Upper lobe of left lung (tissue), 6 donors: ENCODE results near the gene RALGDS. TPM values are rescaled to one million over a fixed set of nuclear protein-coding genes. Genes with fewer than 3 reads are reported as not detected.

ENCODE experiments used
- ATAC-seq, 2 donors: fragments of 200-7000 bp; cut with Tn5 transposase; one replicate each; pipeline ENCODE4 v1.9.1; 2022; ENCODE audit warnings: mild to moderate bottlenecking in 2 of 2, moderate library complexity in 2 of 2; ENCODE audit not compliant: low FRiP score in 2 of 2
- DNase-seq, 2 donors: peaks; one replicate each; pipeline ENCODE4 v3.0.0-alpha.2; 2019 to 2020
- H3K27ac ChIP-seq, 4 donors: fragments of 200-600 bp; sonication (generic); one replicate each; pipeline ENCODE4 v1.5.1; 2016 to 2019
- H3K27me3 ChIP-seq, 4 donors: fragments of 200-600 bp; sonication (generic); one replicate each; pipeline ENCODE4 v1.5.1; 2017 to 2019
- H3K36me3 ChIP-seq, 4 donors: fragments of 200-600 bp; sonication (generic); one replicate each; pipeline ENCODE4 v1.5.1; 2016 to 2019
- H3K4me1 ChIP-seq, 4 donors: fragments of 200-600 bp; sonication (generic); one replicate each; pipeline ENCODE4 v1.5.1; 2018 to 2019
- H3K4me3 ChIP-seq, 4 donors: fragments of 200-600 bp; sonication (generic); one replicate each; pipeline ENCODE4 v1.5.1; 2017 to 2019; ENCODE audit warnings: mild to moderate bottlenecking in 2 of 4, moderate library complexity in 1 of 4
- H3K9me3 ChIP-seq, 4 donors: fragments of 200-600 bp; sonication (generic); one replicate each; pipeline ENCODE4 v1.5.1; 2018 to 2019
- EP300 ChIP-seq, 4 donors: sonication (generic); formaldehyde crosslinking; IDR thresholded peaks; one replicate each; pipeline ENCODE4 v1.5.1; 2017; ENCODE audit warnings: antibody characterized with exemption in 4 of 4, control low read depth in 2 of 4
- POLR2A ChIP-seq, 4 donors: fragments of 450-650 bp; IDR thresholded peaks; one replicate each; pipeline ENCODE4 v1.5.1; 2016 to 2017; ENCODE audit warnings: antibody characterized with exemption in 4 of 4, mild to moderate bottlenecking in 2 of 4
- POLR2AphosphoS5 ChIP-seq, 2 donors: sonication (generic); formaldehyde crosslinking; IDR thresholded peaks; one replicate each; pipeline ENCODE4 v1.5.1; 2017; ENCODE audit warnings: antibody characterized with exemption in 2 of 2
- WGBS, 2 donors: methylation state at CpG; one replicate each; pipeline ENCODE4 v1.1.5; 2017 to 2018; 5-methylcytosine and 5-hydroxymethylcytosine counted together
- total RNA-seq, 6 donors: library from RNA; depleted of rRNA in 4 of 6; stranded (reverse); fragments of >200 nt in 4 of 6; gene quantifications; one replicate each; pipeline versions ENCODE4 v1.1.0 to v1.2.1, GENCODE V29; 2016 to 2021
- TF ChIP-seq, protein P1 (sequence below), 6 experiments: fragments of 450-650 bp in 4 of 6; fragments of 200-600 bp in 2 of 6; sonication (generic) in 2 of 6; IDR thresholded peaks; one replicate each; pipeline ENCODE4 v1.5.1; 2016 to 2019; ENCODE audit warnings: antibody characterized with exemption in 6 of 6
- donor health status: DM: no; HTN: no; CAD: no; lungs with moderate emphysema.
- donor health status: DM: no; HTN: yes; CAD: no; lungs with severe emphysema.

The RALGDS gene
- total RNA-seq, 6 donors from 2014 or later: 57.1 to 117 (median 88.9) TPM

DNA sequence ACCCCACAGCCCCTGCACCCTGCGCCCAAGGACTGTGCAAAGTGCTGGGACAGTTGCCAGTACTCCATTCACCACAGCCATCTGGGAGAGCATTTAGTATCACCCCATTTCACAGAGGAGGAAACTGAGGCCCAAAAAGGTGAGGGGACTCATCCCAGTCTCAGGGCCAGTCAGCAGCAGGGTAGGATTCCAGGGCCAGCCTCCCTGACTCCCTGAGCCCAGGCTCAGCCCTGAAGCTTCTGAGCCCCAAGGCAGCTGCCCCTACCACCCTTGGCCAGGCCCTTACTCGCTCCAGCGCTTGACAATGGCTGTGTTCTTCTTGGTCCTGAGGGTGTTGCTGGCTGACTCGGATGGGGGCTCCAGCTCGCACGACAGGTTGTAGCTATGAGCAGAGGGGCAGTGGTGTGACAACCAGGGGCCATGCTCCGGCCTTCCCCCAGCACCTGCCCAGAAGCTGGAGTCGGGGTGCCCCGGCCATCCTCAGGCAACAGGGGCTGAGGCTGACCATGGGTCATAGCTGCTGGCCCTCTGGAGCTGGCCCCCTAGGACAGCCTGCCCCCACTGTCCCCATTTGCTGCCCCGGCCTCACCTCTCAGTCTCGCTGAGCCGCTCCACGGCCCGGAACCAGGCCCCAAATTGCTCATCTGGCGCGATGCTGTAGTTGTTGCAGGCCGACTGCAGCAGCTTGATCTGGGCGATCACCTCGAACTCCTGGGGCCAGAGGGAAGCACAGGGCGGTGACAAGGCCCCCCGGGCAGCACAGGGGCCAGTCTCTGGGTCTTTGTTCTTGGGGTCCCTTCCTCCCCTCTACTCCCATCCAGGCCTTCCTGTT, 18.6 kb downstream of the RALGDS start:
- Histone ChIP-seq H3K4me1 (peaks cover 0 to 8% (median 0%) of the 10 kb centered on the region in 4 donors), H3K9me3 (no peaks in the 10 kb centered on the region), H3K4me3 (no peak overlapping the region), H3K36me3 (peaks cover 45 to 96% (median 94%) of the 10 kb centered on the region in 4 donors), H3K27ac (no peak overlapping the region), H3K27me3 (no peaks in the 10 kb centered on the region)
- 96 to 98% methylated on average over 9 to 19 of the region's 21 CpGs for WGBS, 2 donors
- TF ChIP-seq, protein P1, sequence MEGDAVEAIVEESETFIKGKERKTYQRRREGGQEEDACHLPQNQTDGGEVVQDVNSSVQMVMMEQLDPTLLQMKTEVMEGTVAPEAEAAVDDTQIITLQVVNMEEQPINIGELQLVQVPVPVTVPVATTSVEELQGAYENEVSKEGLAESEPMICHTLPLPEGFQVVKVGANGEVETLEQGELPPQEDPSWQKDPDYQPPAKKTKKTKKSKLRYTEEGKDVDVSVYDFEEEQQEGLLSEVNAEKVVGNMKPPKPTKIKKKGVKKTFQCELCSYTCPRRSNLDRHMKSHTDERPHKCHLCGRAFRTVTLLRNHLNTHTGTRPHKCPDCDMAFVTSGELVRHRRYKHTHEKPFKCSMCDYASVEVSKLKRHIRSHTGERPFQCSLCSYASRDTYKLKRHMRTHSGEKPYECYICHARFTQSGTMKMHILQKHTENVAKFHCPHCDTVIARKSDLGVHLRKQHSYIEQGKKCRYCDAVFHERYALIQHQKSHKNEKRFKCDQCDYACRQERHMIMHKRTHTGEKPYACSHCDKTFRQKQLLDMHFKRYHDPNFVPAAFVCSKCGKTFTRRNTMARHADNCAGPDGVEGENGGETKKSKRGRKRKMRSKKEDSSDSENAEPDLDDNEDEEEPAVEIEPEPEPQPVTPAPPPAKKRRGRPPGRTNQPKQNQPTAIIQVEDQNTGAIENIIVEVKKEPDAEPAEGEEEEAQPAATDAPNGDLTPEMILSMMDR (IDR thresholded peaks at IDR 0.05): no peak
- TF ChIP-seq POLR2A (IDR thresholded peaks at IDR 0.05): no peak
- no peak for TF ChIP-seq EP300 (IDR thresholded peaks at IDR 0.05)
- no peak for TF ChIP-seq POLR2AphosphoS5 (IDR thresholded peaks at IDR 0.05)
- no peak for ATAC-seq
- peak in 1 of 2 donors; percentile 63 for DNase-seq

DNA sequence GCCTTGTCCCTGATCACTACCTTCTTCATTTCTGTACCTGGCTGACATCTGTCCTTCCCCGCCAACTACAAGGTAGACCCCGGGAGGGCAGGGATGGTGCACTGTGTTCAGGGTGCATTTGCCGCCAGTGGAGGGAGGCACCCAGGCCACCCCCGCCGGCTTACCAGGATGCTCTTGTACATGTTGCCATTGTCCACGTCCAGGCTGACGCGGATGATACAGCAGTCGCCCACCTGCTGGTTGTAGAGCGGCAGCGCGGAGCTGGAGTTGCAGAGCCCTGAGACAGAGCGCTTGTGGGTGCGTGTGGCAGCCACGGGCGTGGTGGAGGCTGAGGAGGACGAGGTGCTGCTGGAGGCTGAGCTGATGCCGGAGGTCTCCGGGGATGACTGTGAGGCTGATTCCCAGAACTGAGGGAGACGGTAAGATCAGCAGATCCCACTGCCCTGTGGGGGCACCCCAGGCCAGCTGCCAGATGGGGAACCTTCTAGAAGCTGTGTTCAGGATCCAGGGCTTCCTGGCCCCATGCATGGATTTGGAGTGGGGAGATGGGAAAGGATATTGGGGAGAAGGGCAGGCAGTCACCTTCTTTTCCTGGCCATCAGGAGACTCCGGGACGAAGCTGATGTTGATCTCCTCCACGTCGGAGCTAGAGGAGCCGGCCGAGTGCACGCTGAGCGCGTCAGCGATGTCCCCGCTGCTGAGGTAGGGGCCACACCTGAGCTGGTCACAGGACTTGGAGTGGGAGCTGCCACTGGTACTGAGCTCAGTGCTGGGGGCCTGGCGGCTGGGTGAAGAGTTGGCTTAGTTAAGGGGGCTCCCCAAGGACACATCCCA, 19.5 kb downstream of the RALGDS start:
- H3K4me1 ChIP-seq: peaks cover 0 to 8% (median 0%) of the 10 kb centered on the region in 4 donors
- peaks cover 47 to 96% (median 92%) of the 10 kb centered on the region in 4 donors for H3K36me3 ChIP-seq
- no peaks in the 10 kb centered on the region for H3K27me3 ChIP-seq
- ATAC-seq: no peak
- no peaks in the 10 kb centered on the region for H3K9me3 ChIP-seq
- H3K4me3 ChIP-seq: no peak overlapping the region
- H3K27ac ChIP-seq: no peak overlapping the region
- WGBS, 2 donors: 95 to 97% methylated on average over 32 of the region's 32 CpGs
- DNase-seq: peak in 1 of 2 donors; percentile 73
- TF ChIP-seq POLR2A (IDR thresholded peaks at IDR 0.05) (no peak), POLR2AphosphoS5 (IDR thresholded peaks at IDR 0.05) (no peak), EP300 (IDR thresholded peaks at IDR 0.05) (no peak)
- TF ChIP-seq, protein P1 (IDR thresholded peaks at IDR 0.05): no peak

DNA sequence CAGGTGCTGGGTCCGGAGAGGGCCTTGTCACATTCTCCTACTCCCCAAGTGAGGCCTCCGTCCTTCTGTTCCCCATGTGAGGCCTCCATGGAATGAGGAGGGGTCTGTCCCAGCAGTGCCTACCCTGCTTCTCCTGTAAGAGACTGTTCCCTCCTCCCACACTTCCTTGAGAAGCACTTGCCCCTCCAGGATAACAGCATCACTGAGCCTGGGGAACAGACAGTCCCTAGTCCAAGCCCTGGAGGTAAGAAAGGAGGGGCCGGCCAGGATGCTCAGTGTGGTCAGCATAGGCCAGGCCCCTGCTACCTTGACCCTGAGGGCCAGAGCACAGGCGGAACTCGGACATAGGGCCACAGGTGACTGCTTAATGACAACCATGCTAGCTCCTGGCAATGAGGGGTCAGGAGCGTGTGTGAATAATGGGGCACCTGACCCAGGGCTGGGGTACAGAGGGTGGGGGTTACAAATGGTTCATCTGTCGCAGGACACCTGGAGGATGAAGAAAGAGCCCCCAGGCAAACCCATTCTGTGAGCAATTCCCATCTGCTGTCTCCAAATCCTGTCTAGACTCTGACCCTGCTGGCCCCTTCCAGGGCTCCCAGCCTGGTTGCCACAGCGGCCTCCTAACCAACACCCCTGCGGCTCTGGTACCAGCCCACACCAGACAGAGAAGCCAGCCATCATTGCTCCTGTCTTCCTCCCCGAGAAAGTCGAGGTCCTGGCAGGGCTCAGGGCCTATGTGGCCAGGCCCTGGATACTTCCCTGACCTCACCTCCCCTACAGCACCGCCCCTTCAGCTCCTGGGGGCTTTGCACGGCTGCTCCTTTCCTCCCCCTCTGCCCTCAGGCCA, 20.3 kb downstream of the RALGDS start:
- peaks cover 47 to 89% (median 85%) of the 10 kb centered on the region in 4 donors for H3K36me3 ChIP-seq
- ATAC-seq (no peak), DNase-seq (no peak)
- peaks cover 0 to 5% (median 0%) of the 10 kb centered on the region in 4 donors for H3K9me3 ChIP-seq
- 94 to 98% methylated on average over 10 to 13 of the region's 13 CpGs for WGBS, 2 donors
- no peaks in the 10 kb centered on the region for H3K27me3 ChIP-seq
- no peak for TF ChIP-seq POLR2A (IDR thresholded peaks at IDR 0.05)
- no peak for TF ChIP-seq EP300 (IDR thresholded peaks at IDR 0.05)
- TF ChIP-seq POLR2AphosphoS5 (IDR thresholded peaks at IDR 0.05): no peak
- TF ChIP-seq, protein P1 (IDR thresholded peaks at IDR 0.05): no peak
- H3K4me1 ChIP-seq: peaks cover 0 to 8% (median 0%) of the 10 kb centered on the region in 4 donors
- no peak overlapping the region for H3K4me3 ChIP-seq
- no peak overlapping the region for H3K27ac ChIP-seq

DNA sequence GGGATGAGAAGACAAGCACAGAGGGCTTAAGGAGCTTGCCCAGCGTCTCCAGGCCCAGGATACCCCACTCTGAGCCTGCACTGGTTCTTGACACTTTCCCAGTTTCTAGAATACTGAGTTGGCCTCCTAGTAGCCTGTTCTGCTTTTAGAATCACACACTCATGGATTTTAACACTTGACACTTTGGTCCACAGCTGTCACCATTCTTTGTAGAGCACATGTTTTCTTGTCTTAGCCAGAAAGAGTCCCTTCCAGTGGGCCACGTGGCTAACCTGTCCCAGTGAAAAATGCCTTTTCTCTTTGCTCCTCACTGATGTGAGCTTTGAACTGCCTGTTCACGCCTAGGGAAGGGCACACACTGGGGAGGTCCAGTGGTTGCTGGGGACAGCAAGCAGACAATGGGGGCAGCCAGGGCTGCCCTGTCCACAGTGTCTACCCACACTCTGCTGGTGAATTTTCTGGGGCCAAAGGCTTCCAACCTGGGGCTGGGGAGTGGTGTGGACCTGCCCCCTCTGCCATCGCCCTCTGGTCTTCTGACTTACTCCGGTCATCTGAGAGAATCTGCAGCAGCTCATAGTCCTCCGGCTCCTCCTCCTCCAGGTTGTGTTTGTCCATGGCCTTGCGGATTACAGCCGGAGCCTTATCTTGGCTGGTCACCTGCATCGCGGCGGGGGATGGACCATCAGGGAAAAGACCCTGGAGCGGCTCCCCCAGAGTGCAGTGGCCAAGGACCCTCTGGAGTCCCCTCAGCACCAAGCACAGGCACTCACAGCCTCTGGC, 21.1 kb downstream of the RALGDS start:
- TF ChIP-seq POLR2A (IDR thresholded peaks at IDR 0.05) (no peak), POLR2AphosphoS5 (IDR thresholded peaks at IDR 0.05) (no peak), EP300 (IDR thresholded peaks at IDR 0.05) (no peak)
- TF ChIP-seq, protein P1 (IDR thresholded peaks at IDR 0.05): no peak
- H3K36me3 ChIP-seq: peaks cover 46 to 84% (median 79%) of the 10 kb centered on the region in 4 donors
- ATAC-seq (no peak), DNase-seq (no peak)
- no peaks in the 10 kb centered on the region for H3K27me3 ChIP-seq
- peaks cover 0 to 8% (median 0%) of the 10 kb centered on the region in 4 donors for H3K4me1 ChIP-seq
- H3K27ac ChIP-seq: no peak overlapping the region
- H3K9me3 ChIP-seq: peaks cover 0 to 7% (median 0%) of the 10 kb centered on the region in 4 donors
- no peak overlapping the region for H3K4me3 ChIP-seq
- 95 to 99% methylated on average over 8 to 12 of the region's 12 CpGs for WGBS, 2 donors
